NT2/D1 (cell line): Measurements from ENCODE around the gene KCNK6.

Source experiments
- DNase-seq: peaks from one replicate; pipeline ENCODE4 v3.0.0-alpha.2; 2011; ENCODE audit warnings: low read depth, low spot score
- H3K27me3 ChIP-seq: 2 replicates; pipeline ENCODE4 v1.6.0; 2011; ENCODE audit warnings: mild to moderate bottlenecking; ENCODE audit not compliant: insufficient read length, insufficient read depth
- H3K36me3 ChIP-seq: 2 replicates; pipeline ENCODE4 v1.6.1; 2011; ENCODE audit warnings: mild to moderate bottlenecking, low read length, mixed read lengths; ENCODE audit not compliant: insufficient read depth, insufficient read length
- H3K4me1 ChIP-seq: 2 replicates; pipeline ENCODE4 v1.5.1; 2011; ENCODE audit not compliant: insufficient read depth, insufficient read length
- H3K4me3 ChIP-seq: 2 replicates; pipeline ENCODE4 v1.5.1; 2011; ENCODE audit warnings: low read depth; ENCODE audit not compliant: insufficient read length
- H3K9ac ChIP-seq: 2 replicates; pipeline ENCODE4 v1.6.0; 2011; ENCODE audit warnings: low read depth; ENCODE audit not compliant: insufficient read length
- H3K9me3 ChIP-seq: 2 replicates; pipeline ENCODE4 v1.5.1; 2011; ENCODE audit warnings: mild to moderate bottlenecking, low read length; ENCODE audit not compliant: insufficient read depth
- SUZ12 ChIP-seq: IDR thresholded peaks from 2 replicates; pipeline ENCODE4 v1.6.1; 2011; ENCODE audit not compliant: insufficient read length, insufficient read depth; ENCODE audit errors: extremely low read depth
- YY1 ChIP-seq: IDR thresholded peaks from 2 replicates; pipeline ENCODE4 v1.6.1; 2011; ENCODE audit not compliant: insufficient read length, insufficient read depth
- ZNF274 ChIP-seq: IDR thresholded peaks from 2 replicates; pipeline ENCODE4 v1.6.1; 2011; ENCODE audit warnings: mild to moderate bottlenecking, low read depth, low read length

KCNK6 gene

GRCh38 chr19:38316477-38317067 lies 3.1 kb upstream of the KCNK6 start:
- H3K4me3 ChIP-seq = peak overlapping the region; percentile 26
- H3K9me3 ChIP-seq = no peaks in the 10 kb centered on the region
- H3K27me3 ChIP-seq = peaks cover 38% of the 10 kb centered on the region
- H3K4me1 ChIP-seq = peaks cover 8% of the 10 kb centered on the region
- H3K9ac ChIP-seq = peak overlapping the region; percentile 72
- TF ChIP-seq ZNF274 = no peak
- TF ChIP-seq YY1 = no peak
- TF ChIP-seq SUZ12 = no peak
- no peak for DNase-seq
- H3K36me3 ChIP-seq = no peaks in the 10 kb centered on the region

GRCh38 chr19:38317104-38317612 lies 2.5 kb upstream of the KCNK6 start:
- DNase-seq = no peak
- no peak overlapping the region for H3K4me3 ChIP-seq
- no peaks in the 10 kb centered on the region for H3K36me3 ChIP-seq
- TF ChIP-seq ZNF274 = no peak
- TF ChIP-seq SUZ12 = no peak
- TF ChIP-seq YY1 = no peak
- H3K27me3 ChIP-seq = peaks cover 43% of the 10 kb centered on the region
- H3K9me3 ChIP-seq = no peaks in the 10 kb centered on the region
- H3K9ac ChIP-seq = no peak overlapping the region
- peaks cover 10% of the 10 kb centered on the region for H3K4me1 ChIP-seq

- H3K4me3 ChIP-seq = no peak overlapping the region
- no peak for DNase-seq
- H3K4me1 ChIP-seq = peaks cover 10% of the 10 kb centered on the region
- peaks cover 46% of the 10 kb centered on the region for H3K27me3 ChIP-seq
- H3K9ac ChIP-seq = no peak overlapping the region
- no peak for TF ChIP-seq ZNF274
- no peak for TF ChIP-seq YY1
- no peak for TF ChIP-seq SUZ12
- H3K9me3 ChIP-seq = no peaks in the 10 kb centered on the region
- H3K36me3 ChIP-seq = no peaks in the 10 kb centered on the region
Measured at GRCh38 chr19:38318660-38319059, 985 bp upstream of the KCNK6 start.

- Histone ChIP-seq H3K9me3 (no peaks in the 10 kb centered on the region), H3K36me3 (no peaks in the 10 kb centered on the region), H3K9ac (no peak overlapping the region), H3K4me1 (peaks cover 10% of the 10 kb centered on the region), H3K4me3 (no peak overlapping the region), H3K27me3 (peaks cover 46% of the 10 kb centered on the region)
- no peak for DNase-seq
- TF ChIP-seq YY1 (no peak), SUZ12 (no peak), ZNF274 (no peak)
Measured at GRCh38 chr19:38320969-38321339, 1.3 kb downstream of the KCNK6 start.

- Histone ChIP-seq H3K9me3 (no peaks in the 10 kb centered on the region), H3K4me1 (peaks cover 10% of the 10 kb centered on the region), H3K36me3 (peaks cover under 1% of the 10 kb centered on the region), H3K9ac (no peak overlapping the region), H3K4me3 (no peak overlapping the region), H3K27me3 (peaks cover 46% of the 10 kb centered on the region)
- no peak for DNase-seq
- TF ChIP-seq YY1 (no peak), ZNF274 (no peak), SUZ12 (no peak)
Measured at GRCh38 chr19:38321646-38322196, 2.1 kb downstream of the KCNK6 start.

GRCh38 chr19:38323291-38323690 lies 3.6 kb downstream of the KCNK6 start:
- Histone ChIP-seq H3K36me3 (peaks cover 7% of the 10 kb centered on the region), H3K27me3 (peaks cover 40% of the 10 kb centered on the region), H3K4me3 (no peak overlapping the region), H3K4me1 (peaks cover 10% of the 10 kb centered on the region), H3K9me3 (no peaks in the 10 kb centered on the region), H3K9ac (no peak overlapping the region)
- TF ChIP-seq SUZ12 (no peak), ZNF274 (no peak), YY1 (no peak)
- no peak for DNase-seq

- no peak for DNase-seq
Measured at GRCh38 chr19:38324431-38324830, 4.8 kb downstream of the KCNK6 start.

More at GRCh38 chr19:38324431-38324830, 4.8 kb downstream of the KCNK6 start:
- H3K36me3 ChIP-seq = peaks cover 7% of the 10 kb centered on the region
- H3K9ac ChIP-seq = no peak overlapping the region
- no peak overlapping the region for H3K4me3 ChIP-seq
- H3K9me3 ChIP-seq = no peaks in the 10 kb centered on the region
- TF ChIP-seq SUZ12 = no peak
- no peak for TF ChIP-seq YY1
- no peak for TF ChIP-seq ZNF274
- H3K4me1 ChIP-seq = peaks cover 8% of the 10 kb centered on the region
- H3K27me3 ChIP-seq = peaks cover 28% of the 10 kb centered on the region
